HG03103 (cell line): ENCODE results near the gene BYSL.

ENCODE experiments used
- ATAC-seq: cut with Tn5 transposase; IDR thresholded peaks from one replicate; pipeline ENCODE4 v1.9.1; 2021; ENCODE audit warnings: low read depth; ENCODE audit not compliant: unreplicated experiment

BYSL gene

DNA sequence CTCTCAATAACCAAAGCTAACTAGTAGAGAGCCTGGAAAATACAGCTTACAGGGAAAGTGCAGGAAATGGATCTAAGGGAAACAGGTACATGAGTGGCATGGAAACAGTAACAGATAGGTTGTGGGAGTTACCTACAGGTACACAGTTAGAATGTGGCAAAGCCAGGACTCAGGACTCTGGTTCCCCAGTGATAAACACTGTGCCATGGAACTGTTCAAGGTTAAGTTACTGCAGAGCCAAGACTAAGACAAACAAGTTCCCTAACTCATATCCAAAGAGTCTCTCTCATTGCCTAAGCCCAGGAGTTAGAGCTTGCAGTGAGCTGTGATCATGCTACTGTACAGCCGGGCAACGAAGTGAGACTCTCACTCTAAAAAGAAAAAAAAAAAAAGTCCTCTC is 7.0 kb upstream of the BYSL start:
- ATAC-seq = no peak

DNA sequence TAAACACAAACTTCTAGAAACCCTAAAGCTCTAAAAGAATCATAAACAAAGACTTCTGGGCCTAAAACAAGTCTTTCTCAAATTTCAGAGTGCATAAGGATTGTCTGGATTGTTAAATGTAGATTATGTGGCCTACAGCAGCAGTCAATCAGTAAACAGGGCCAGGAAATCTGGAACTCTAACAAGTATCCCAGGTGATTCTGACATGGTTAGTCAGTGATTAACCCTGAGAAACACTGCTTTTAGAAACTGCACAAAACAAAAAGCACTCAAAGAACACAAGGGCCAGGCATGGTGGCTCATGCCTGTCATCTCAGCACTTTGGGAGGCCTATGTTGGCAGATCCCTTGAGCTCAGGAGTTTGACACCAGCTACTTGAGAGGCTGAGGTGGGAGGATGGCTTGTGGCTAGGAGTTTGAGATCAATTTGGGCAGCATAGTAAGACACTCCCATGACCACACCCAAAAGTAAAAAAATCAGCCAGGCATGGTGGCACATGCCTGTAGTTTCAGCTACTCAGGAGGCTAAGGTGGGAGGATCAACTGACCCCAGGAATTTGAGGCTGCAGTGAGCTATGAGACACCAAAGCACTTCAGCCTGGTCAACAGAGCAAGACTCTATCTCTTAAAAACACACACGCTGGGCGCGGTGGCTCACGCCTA is 6.3 kb upstream of the BYSL start:
- ATAC-seq = no peak

DNA sequence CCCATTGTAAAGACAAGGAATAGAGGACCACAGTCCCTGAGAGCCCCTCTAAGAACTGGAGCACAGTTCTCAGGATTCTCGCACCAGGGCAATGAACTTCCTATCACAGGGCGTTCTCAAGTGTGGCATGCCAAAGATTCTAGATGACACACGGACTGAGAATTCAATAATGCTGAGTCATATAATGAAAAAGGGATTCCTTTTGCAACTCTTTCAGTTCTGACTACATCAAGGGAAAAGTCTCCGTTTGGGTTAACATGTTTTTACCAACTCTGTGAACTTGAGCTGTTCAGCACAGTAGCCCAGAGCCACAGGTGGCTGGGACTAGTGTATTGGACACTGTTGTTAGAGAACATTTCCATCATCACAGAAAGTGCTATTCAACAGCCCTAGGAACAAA is 3.8 kb upstream of the BYSL start:
- ATAC-seq = no peak

DNA sequence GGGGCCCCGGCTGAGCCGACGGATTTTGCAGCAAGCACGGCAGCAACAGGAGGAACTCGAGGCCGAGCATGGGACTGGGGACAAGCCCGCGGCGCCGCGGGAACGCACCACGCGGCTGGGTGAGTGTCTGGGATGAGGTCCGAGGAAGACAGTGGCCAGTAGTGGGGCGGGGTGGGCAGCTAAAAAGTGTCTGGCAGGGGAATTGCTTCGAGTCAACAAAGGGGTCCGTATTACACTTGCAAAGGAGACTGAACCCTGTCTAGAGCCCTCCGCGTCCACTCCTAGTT is 356 bp downstream of the BYSL start:
- peak; percentile 11 for ATAC-seq

DNA sequence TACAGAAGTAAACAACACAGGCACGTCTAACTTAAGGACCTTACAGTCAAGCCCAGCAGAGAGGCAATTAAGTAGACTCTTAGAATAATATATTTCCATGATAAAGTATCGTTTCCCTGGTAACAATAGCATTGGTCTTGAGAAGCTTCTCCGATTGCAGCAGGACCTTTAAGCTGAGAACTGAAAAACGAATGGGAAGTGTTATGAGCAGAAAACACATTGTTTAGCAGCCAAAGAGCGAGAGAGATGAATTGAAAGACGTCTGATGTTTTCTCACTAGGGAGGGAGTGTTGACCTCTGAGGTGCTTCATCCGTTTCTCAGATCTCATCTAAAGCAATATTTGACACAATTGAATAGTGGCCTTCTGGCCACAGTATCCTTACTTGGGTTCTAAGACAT is 855 bp downstream of the BYSL start:
- ATAC-seq = no peak

DNA sequence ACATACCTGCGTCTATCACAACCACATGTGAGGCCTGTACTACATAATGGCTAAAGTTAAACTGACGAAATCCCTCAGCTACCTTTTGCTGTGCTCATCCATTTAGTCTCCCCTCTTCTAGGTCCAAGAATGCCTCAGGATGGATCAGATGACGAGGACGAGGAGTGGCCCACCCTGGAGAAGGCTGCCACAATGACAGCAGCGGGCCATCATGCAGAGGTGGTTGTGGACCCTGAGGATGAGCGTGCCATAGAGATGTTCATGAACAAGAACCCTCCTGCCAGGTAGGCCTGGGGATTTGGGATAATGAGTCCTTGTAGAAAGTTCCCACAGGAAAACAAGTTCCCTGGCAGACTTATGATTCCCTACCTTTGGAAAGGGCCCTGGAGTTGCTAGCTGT is 6.0 kb downstream of the BYSL start:
- no peak for ATAC-seq

DNA sequence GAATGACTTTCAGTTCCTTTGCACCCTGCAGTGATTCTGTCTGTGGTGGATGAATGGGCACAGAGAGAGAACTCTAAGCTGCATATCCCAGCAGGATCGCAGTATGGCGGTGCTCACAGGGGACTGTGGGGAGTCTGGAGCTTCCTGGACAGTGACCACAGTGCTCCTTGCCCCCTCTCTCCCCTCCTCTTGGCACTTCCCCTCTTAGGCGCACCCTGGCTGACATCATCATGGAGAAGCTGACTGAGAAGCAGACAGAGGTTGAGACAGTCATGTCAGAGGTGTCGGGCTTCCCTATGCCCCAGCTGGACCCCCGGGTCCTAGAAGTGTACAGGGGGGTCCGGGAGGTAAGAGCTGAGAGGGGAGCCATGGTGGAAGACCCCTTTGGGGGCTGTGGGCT is 8.6 kb downstream of the BYSL start:
- ATAC-seq = no peak

DNA sequence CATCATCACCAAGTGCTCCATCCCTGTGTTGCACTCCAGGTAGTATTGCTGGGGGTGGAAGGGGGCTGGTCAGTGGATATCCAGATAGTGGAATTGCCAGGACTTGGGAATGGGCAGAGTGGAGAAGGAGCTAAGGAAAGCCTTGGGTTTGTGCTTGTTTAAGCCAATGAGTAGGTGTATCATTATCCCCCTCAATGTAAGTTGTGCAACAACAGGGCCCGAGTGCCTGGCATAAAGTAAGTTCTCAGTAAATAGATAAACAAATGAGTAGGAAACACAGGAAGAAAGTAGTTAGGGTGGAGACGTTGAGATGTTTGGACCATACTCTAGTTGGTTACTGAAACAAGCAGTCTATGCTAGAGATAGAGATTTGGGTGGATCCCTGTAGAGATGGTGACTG is 10.5 kb downstream of the BYSL start:
- no peak for ATAC-seq

DNA sequence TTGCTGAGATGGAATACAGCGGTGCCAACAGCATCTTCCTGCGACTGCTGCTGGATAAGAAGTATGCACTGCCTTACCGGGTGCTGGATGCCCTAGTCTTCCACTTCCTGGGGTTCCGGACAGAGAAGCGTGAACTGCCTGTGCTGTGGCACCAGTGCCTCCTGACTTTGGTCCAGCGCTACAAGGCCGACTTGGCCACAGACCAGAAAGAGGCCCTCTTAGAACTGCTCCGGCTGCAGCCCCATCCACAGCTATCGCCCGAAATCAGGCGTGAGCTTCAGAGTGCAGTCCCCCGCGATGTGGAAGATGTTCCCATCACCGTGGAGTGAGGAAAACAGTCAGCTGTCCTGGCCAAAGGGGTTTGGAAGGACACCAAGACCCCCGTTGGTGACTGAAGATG is 11.1 kb downstream of the BYSL start:
- no peak for ATAC-seq

DNA sequence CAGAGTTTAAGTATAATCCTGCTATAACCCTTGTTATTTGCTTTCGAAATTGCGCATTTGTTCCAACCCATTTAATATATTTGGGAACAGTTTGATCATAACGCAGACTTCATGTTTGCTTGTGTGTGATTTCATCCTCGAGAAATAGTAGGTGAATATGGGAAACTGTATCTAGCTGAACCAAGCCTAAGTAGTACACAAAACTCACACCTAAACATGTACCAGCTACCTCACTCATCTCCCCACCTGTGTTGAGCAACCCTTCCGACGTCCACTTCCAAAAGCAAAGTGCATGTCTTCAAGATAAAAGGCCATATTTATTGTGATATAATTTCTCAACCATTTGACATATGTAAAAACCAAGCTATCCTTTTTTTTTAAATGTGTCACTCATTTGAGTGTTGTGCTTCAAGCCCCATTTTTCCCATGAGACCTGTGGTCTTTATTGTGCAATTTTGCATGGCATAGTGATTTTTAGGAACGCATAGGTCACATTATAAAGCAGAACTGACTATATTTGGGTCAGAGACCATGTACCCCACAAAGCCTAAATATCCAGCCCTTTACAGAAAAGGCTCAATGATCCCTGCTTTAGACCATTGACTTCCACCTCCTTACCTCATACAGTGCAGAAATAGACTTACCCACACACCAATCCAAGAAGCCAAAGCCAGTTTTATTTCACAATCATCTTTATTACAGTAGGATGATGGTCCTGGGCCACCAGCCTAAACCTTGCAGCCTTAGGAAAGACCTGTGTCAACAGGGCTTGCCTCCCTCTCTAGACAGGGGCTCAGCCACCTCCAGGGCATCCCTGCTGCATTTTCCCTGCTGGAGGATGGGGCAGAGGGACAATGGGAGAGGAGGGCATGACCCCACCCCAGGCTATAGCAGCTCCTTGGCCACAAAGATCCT is 13.2 kb downstream of the BYSL start:
- no peak for ATAC-seq

DNA sequence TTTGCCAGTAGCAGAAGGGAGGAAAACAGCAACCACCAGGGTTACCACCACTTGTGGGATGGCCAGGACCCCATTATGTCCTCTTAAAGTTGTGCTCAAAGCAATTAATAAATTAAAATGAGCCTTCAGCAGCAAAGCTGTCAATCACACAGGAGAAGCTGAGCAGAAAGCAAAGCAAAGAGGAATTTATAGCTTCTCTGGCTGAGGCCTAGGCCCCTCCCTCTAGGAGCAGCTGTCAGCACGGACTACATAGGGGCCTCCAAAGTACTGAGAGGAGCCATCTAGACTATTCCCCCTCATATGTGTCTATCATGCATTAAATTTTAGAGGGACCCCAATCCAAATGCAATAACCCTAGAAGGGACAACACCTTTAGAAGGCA is 13.9 kb downstream of the BYSL start:
- ATAC-seq = no peak

DNA sequence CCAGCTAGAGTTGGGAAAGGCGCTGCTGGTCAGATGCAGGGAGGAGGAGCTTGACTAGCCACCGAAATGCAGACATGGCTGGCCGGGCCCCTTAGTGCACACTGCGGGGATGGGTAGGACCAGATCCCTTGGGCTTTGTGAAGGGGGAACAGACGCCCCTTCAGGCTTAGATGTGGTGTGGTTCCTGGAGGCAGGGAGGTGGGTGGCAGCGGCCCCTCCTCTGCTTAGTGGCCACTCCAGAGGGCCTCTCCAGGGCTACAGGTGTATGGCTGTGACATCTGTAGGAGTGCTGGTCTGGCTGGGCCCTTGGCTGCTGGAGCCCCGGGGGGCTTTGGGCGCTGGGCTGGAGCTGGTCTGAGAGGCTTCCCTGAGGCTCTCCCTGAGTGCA is 14.4 kb downstream of the BYSL start:
- no peak for ATAC-seq

DNA sequence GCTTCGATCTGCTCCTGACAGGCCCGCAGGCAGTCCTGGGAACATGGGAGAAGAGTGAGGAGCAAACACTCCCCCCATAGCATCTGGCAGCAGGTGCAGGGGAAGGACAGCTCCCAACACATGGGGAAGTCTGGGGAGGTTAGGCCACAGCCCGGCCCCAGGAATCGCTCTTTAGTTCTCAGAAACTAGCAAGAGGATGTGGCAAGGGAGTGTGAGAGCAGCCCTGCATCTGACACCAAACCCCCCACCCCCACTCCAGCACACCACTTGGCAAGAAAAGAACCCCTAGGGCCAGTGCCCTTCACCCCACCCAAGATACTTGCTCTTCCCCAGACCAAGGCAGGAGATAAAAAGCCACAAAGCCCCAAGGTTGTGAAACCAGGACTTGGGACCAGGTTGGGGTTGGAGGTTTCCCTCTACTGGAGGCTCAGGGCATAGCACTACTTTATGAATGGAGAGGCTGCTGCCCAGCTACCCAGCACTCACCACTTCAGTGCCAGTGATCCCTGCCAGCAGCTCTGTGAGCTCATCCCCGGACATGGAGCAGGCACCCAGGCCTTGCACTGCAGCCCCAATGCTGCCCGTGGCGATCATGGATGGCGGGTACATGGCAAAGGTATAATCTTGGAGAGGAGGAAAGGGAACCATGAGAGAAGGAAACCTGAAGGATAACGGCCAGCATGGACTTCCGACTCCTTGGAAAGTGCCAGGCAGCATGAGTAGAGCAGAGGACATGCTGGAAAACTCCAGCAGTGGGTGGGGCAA is 15.0 kb downstream of the BYSL start:
- ATAC-seq = peak; percentile 41

DNA sequence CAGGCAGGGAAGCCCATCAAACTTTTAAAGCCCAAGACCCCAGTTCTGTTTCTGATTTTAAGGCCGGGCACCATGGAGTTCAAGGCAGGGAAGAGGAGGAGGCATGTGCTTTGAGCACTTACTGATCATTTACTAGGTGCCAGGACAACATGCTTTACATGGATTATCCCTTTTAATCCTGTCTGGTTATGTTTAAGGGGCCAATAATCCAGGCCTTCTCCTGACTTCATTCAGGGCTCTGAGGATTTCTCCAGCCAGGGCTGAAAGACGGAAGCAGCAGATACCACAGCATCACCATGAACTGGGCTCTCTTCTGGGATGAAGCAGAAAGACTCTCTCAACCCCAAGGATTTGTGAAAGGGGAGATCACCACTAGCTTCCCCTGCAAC is 16.2 kb downstream of the BYSL start:
- ATAC-seq = no peak

DNA sequence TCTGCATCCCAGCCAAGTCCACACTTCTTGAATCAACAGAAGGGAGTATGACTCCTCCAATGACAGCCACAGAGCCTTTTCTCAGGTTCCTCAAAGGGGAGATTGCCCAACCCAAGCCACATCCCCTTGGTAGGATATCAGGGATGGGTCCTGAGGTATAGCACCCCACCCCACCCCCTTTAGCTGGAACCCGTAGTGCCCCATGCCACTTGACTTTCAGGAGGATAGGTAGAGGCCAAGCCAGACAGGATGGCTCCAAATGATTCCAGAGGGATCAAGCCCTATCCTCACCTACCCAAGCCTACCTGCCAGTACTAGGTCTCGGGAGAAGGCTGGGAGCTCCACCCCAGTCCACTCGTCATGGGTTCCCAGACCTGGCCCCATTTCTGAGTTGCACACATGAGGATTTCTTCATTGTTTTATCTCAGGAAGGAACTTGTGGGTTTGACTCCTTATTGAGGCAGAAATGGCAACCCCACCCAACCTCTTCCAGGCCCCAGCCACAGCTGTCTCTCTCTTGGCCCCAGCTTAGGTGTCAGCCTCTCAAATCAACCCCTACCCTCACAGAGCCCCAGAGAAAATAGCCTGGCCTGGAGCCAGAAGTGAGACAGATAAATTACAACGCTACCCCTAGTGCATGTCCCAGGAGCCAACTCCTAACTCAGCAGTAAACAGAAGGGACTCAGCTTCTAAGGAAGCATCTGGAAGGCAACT is 16.7 kb downstream of the BYSL start:
- ATAC-seq = no peak

DNA sequence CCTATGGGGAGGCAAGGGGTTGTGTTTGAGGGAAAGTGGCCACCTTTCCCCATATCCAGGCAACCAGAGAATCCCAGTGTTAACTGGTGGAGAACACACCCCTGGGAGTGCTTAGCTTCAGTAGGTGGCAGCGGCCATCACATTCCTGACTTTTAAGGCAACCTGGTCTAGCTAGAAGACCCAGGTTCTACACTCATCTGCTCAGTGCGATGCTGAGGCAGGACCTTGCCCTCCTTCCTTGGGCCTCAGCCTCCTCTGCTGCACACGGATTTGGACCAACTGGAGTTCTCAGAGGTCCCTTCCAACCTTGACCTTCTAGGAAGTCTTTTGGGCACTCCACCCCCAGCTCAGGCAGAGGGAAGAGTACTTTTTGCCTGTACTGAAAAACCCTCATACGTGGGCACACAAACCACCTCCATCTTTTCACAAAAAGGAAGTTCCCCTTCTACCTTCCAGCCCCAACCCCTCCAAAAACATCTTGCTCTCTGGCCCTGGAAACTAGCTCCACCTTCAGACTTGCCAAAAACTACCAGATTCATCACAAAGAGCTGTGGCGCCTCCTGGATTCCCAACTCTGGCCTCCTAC is 17.4 kb downstream of the BYSL start:
- no peak for ATAC-seq

DNA sequence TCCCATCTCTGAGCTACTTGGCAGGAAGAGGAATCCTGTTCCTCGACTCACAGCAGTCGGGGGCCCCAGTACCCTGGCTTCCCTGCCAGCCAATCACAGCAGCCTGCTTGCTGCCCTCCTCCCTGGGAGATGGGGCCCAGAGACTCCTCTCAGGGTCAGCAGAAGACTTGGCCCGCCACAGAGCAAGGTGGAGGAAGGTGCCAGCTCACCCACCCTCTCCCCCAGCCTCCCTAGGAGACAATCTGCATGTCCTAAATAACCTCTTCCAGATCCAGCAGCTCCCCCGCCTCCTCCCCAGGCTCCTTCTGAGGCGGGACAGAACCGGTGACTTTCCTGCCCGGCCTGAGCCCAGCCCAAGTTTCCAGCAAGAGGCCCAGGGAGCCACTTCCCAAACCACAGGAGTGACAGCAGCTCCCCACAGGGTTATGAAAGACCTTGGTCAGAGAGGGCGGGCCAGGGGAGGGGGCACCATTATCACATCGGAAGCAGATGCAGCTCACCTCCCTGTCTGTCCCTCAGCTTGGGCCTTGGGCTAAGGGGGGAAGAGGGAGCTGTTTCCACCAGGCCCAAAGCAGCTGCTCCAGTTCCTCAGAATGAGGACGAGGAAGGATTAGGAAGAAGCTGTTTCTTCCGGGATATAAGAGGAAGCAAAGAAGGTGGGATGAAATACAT is 18.0 kb downstream of the BYSL start:
- ATAC-seq = no peak

DNA sequence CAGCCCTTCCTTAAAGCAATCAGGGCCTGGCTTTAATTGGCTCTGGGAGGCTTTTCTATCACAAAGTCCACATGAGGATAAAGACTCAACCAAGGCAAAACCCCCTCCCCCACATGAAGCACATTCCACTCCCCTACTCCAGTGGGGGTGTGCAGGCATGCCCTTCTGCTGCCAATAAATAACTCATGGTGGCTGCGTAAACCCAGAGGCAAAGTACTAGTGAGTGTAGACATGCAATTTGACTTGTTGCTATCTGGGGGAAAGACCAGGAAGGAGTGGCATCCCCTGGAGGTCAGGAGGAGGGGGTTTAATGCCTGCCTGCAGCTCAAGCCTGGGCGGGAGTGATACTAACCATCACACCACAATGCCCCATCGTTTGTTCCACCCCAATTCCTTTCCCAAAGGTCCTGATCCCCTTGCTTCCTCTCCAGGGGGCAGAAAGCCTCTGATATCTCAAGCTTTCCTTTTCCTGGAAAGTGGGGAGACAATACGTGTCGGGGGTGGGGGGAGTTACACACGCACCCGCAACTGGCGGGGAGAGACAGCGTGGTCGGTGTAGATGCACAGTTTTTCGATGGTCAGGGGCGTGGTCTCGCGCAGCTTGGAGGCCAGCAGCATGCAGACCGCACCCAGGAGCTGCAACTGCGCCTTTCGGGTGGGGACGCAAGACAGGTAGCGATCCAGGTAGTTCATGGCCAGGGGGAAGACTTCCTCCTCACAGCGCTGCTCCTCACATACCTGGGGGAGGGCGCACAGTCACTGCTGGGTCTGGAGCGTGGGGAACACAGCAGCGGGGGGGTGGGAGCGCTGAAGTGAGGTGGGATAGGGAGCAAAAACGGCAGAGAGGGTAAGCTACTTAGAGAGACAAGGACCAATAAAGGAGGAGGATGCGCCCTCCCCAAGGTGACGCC is 18.8 kb downstream of the BYSL start:
- no peak for ATAC-seq

DNA sequence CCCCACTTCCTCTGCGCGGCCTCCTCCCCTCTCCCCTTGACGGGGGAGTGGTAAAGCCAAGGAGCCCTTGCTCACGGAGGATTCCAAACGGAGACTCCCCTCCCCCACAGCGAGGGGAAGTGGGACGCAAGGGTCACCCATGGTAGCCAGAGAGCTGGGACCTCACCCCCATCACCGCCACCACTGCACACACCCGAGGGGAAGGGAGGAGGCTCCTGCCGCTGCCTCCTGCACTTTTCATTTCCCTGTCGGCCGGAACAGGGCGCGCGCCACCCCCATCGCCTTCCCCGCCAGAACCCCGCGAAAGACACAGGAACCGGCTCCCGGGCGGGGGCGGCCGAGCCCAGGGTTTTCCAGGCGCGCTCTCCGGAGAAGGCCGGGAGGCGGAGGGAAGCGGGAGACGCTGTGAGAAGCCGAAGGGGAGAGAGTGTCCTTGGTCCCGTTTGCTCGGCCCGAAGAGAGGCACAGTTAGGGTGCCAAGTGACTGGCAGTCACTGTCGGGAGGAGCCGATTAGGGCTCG is 19.5 kb downstream of the BYSL start:
- no peak for ATAC-seq
